HEK293 (cell line): Measurements from ENCODE around the gene LRP2BP.

ENCODE experiments used
- CTCF ChIA-PET: fragments of 350-600 bp; formaldehyde crosslinking; extraction: SDS; loops from one replicate; lab custom pipeline; 2021; ENCODE audit warnings: antibody characterized with exemption; lab: Yijun Ruan, JAX
- POLR2A ChIA-PET: fragments of 300-600 bp; formaldehyde crosslinking; extraction: SDS; loops from one replicate; lab custom pipeline; 2020; ENCODE audit warnings: antibody characterized with exemption, inconsistent platforms; lab: Yijun Ruan, JAX
- H3K27ac ChIP-seq: fragments of 200-500 bp; sonication (Bioruptor generic); 2 replicates; pipeline ENCODE4 v1.5.1; 2014; ENCODE audit warnings: low read depth, low read length, control low read depth, inconsistent platforms; ENCODE audit errors: extremely low read depth
- H3K36me3 ChIP-seq, 2 experiments: fragments of 200-500 bp in 1 of 2; sonication (Bioruptor generic) in 1 of 2; 1 replicate in 1 of 2; 2 replicates in 1 of 2; pipeline ENCODE4 v1.5.1; 2014 to 2017; ENCODE audit warnings: inconsistent platforms in 2 of 2, low read length in 2 of 2; ENCODE audit not compliant: control insufficient read depth in 2 of 2, insufficient read depth in 1 of 2
- H3K4me1 ChIP-seq: fragments of 200-500 bp; sonication (Bioruptor generic); 2 replicates; pipeline ENCODE4 v1.5.1; 2014; ENCODE audit warnings: mild to moderate bottlenecking, low read length, inconsistent platforms; ENCODE audit not compliant: control insufficient read depth, insufficient read depth
- H3K4me3 ChIP-seq: 2 replicates; pipeline ENCODE4 v1.5.1; 2011; ENCODE audit warnings: low read depth, mild to moderate bottlenecking, control low read depth, low read length, moderate library complexity
- H3K9me3 ChIP-seq: fragments of 200-500 bp; sonication (Bioruptor generic); 2 replicates; pipeline ENCODE4 v1.5.1; 2014; ENCODE audit warnings: low read depth, low read length, inconsistent platforms; ENCODE audit not compliant: control insufficient read depth, insufficient read depth
- BCL11B ChIP-seq: fragments of 450-650 bp; formaldehyde crosslinking; IDR thresholded peaks from 2 replicates; pipeline ENCODE4 v1.5.1; 2016; ENCODE audit warnings: low read depth, missing biosample characterization, missing genetic modification characterization
- GLIS2 ChIP-seq: fragments of 450-650 bp; formaldehyde crosslinking; IDR thresholded peaks from 2 replicates; pipeline ENCODE4 v1.5.1; 2016; ENCODE audit warnings: missing biosample characterization, missing genetic modification characterization
- KLF8 ChIP-seq: fragments of 450-650 bp; formaldehyde crosslinking; IDR thresholded peaks from 2 replicates; pipeline ENCODE4 v1.5.1; 2016; ENCODE audit warnings: missing biosample characterization, missing genetic modification characterization
- OSR2 ChIP-seq: fragments of 450-650 bp; formaldehyde crosslinking; IDR thresholded peaks from 2 replicates; pipeline ENCODE4 v1.5.1; 2016; ENCODE audit warnings: missing biosample characterization, missing genetic modification characterization
- PRDM10 ChIP-seq: fragments of 450-650 bp; formaldehyde crosslinking; IDR thresholded peaks from 2 replicates; pipeline ENCODE4 v1.5.1; 2016; ENCODE audit warnings: missing biosample characterization, missing genetic modification characterization
- PRDM4 ChIP-seq: fragments of 450-650 bp; formaldehyde crosslinking; IDR thresholded peaks from 2 replicates; pipeline ENCODE4 v1.5.1; 2017; ENCODE audit warnings: missing biosample characterization, missing genetic modification characterization
- ZFHX2 ChIP-seq: fragments of 450-650 bp; formaldehyde crosslinking; conservative IDR thresholded peaks from 2 replicates; pipeline ENCODE4 v1.5.1; 2016; ENCODE audit warnings: missing biosample characterization, missing genetic modification characterization
- ZNF157 ChIP-seq: fragments of 450-650 bp; formaldehyde crosslinking; IDR thresholded peaks from 2 replicates; pipeline ENCODE4 v1.5.1; 2016; ENCODE audit warnings: missing biosample characterization, missing genetic modification characterization
- ZNF280D ChIP-seq: fragments of 450-650 bp; formaldehyde crosslinking; IDR thresholded peaks from 2 replicates; pipeline ENCODE4 v1.5.1; 2016; ENCODE audit warnings: missing biosample characterization, missing genetic modification characterization
- ZNF510 ChIP-seq: fragments of 450-650 bp; formaldehyde crosslinking; IDR thresholded peaks from 2 replicates; pipeline ENCODE4 v1.5.1; 2018; ENCODE audit warnings: mild to moderate bottlenecking, missing genetic modification characterization, missing biosample characterization; ENCODE audit not compliant: insufficient replicate concordance
- ZNF544 ChIP-seq: fragments of 450-650 bp; formaldehyde crosslinking; IDR thresholded peaks from 2 replicates; pipeline ENCODE4 v1.5.0; 2017; ENCODE audit warnings: missing biosample characterization, missing genetic modification characterization
- ZNF677 ChIP-seq: fragments of 450-650 bp; IDR thresholded peaks from 2 replicates; pipeline ENCODE4 v1.5.0; 2018; ENCODE audit warnings: missing biosample characterization, mild to moderate bottlenecking, missing genetic modification characterization, moderate library complexity
- ZNF76 ChIP-seq: fragments of 450-650 bp; formaldehyde crosslinking; IDR thresholded peaks from 2 replicates; pipeline ENCODE4; 2016; ENCODE audit warnings: low read depth, missing biosample characterization, missing genetic modification characterization, borderline replicate concordance
- ZNF776 ChIP-seq: fragments of 450-650 bp; formaldehyde crosslinking; IDR thresholded peaks from 2 replicates; pipeline ENCODE4 v1.5.0; 2017; ENCODE audit warnings: missing biosample characterization, missing genetic modification characterization, borderline replicate concordance

Gene LRP2BP

GRCh38 chr4:185370268-185370949 is 25.3 kb downstream of the LRP2BP start:
- POLR2A ChIA-PET = no interaction called here

GRCh38 chr4:185369731-185370130 is 26.0 kb downstream of the LRP2BP start:
- CTCF ChIA-PET = no interaction called here
- TF ChIP-seq PRDM10 (peak; percentile 38; the same call in 1 of the 2 replicates), ZNF776 (no peak)
- TF ChIP-seq, all 188 proteins: peak for 1
- POLR2A ChIA-PET = no interaction called here

More at GRCh38 chr4:185370268-185370949, 25.3 kb downstream of the LRP2BP start:
- no peak for TF ChIP-seq GLIS2
- TF ChIP-seq ZNF157 (tag by site-specific recombination) = no peak
- no peak for TF ChIP-seq ZNF677 (tag by site-specific recombination)
- TF ChIP-seq PRDM4 = no peak
- no peak for TF ChIP-seq BCL11B (tag by site-specific recombination)
- TF ChIP-seq ZNF76 (tag by site-specific recombination) = no peak
- no peak for TF ChIP-seq ZNF510 (tag by site-specific recombination)
- TF ChIP-seq ZFHX2 (tag by site-specific recombination) = no peak
- no peak for TF ChIP-seq KLF8
- no peak for TF ChIP-seq ZNF280D (tag by site-specific recombination)
- no peak for TF ChIP-seq OSR2
- no peak for TF ChIP-seq ZNF544
- H3K4me3 ChIP-seq = no peak overlapping the region
- no peak overlapping the region for H3K27ac ChIP-seq
- peaks cover 0 to 34% of the 10 kb centered on the region in 2 experiments; a peak in 2 of 3 replicates for H3K36me3 ChIP-seq
- CTCF ChIA-PET = no interaction called here
- no peaks in the 10 kb centered on the region for H3K4me1 ChIP-seq
- no peaks in the 10 kb centered on the region for H3K9me3 ChIP-seq

More at GRCh38 chr4:185369731-185370130, 26.0 kb downstream of the LRP2BP start:
- H3K4me1 ChIP-seq = no peaks in the 10 kb centered on the region
- no peak overlapping the region for H3K4me3 ChIP-seq
- no peak overlapping the region for H3K27ac ChIP-seq
- peaks cover 0 to 34% of the 10 kb centered on the region in 2 experiments; a peak in 2 of 3 replicates for H3K36me3 ChIP-seq
- H3K9me3 ChIP-seq = no peaks in the 10 kb centered on the region
